ENCODE data around the gene NAA10.
"Not testable (repeated sequence)": the region's sequence is repeated elsewhere in the genome, so short reads cannot be mapped to it uniquely, and the experiment has no call there.

NAA10 gene

DNA sequence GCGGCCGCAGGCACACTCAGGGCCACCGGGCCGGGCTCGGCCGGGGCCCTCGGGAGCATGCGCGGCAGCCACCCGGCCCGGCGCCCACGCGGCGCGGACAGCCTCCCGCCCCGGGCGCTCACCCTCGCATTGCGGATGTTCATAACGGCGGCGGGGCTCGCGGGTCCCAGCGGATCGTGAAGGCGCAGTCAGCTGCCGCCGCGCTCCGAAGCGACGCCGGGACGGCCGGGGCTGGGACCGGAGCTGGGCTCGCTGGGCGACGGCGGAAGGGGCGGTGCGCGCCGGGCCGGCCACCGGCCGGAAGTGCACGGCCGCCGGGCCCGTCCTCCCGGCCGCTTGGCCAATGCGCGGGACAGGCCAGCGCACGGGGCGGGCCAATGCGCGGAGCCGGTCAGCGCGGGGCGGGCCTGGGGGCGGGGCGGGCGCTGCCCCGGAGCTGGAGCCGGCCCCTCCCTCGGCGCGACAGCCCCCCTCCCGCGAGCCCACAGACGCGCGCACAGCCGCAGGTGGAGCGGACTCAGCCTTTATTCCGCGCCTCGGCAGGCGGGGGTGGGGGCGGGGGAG lies at the start of gene NAA10:
NAA10 (minus strand) TSS at position 276 of the 564 bp plus-strand sequence; CDS start at position 143, 133 bp downstream.
- DNase-seq: peak; percentile 19

DNA sequence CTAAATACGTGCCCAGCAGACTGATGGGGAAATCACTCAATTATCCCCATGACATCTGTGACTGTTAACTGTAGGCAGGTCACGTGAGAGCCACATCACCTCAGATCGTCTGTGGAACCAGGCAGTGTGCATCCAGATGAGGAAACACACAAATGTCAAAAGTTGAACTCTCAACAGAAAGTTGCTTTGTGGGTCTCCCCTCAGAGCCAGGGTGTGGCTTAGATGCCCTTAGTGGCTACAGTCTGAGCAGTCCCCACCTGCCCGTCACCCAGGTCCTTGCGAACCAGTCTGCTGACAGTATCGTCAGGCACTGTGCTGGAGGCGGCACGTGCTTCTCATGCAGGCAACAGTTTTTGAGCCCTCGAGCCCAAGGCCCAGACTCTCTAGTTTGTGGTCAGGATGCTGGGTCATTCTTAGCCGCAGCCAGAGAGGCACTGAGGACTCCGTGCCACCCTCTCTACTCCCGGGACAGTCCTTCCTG lies 48.5 kb upstream of the NAA10 start:
- no peak for DNase-seq

- no peak for DNase-seq
These were observed 47.1 kb upstream of the NAA10 start for GRCh38 chrX:153981771-153982533.

DNA sequence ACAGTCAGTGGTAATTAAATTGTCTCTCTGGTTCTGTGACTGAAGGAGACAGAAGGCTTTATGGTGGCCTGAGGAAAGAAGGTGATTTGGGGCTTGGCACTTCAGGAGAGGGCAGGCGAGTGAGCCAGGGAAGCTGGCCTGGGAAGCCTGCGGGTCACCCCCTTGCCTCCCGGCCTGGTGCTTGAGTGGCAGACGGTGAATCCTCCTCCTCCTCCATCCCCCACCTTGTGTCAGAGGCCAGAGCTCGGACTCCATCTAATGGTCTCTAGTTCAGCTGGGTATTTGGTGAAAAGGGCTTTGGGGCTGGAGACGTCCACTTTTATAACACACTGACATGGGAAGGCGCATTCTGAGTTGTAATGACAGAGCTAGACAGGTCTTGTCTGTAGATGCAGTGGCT lies 46.4 kb upstream of the NAA10 start:
- no peak for DNase-seq

GRCh38 chrX:153980394-153980793 lies 45.6 kb upstream of the NAA10 start:
- not testable (repeated sequence) for DNase-seq

DNA sequence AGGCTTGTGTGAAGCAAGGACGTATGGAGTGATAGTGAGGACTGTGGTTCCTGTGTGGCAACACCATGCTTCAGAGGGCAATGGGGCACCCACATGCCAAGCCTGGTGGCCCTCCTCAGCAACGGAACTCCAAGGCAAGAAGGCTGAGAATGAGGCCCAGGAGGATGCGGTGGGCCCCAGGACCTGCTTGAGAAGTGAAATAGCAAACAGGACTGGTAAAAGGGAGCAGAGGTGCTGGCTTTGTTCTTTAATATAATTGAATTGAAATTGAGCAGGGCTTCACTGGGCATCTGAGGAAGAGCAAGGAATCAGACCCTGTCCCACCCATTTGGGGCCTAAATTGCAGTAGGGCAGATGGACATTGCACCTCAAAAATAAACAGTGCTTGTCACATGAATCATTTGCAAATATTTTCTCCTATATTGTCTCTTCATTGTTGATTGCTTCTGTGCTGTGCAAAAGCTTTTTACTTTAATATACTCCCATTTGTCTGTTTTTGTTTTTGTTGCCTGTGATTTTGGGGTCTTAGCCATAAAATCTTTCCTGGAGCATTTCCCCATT lies 40.0 kb upstream of the NAA10 start:
- DNase-seq: no peak

DNA sequence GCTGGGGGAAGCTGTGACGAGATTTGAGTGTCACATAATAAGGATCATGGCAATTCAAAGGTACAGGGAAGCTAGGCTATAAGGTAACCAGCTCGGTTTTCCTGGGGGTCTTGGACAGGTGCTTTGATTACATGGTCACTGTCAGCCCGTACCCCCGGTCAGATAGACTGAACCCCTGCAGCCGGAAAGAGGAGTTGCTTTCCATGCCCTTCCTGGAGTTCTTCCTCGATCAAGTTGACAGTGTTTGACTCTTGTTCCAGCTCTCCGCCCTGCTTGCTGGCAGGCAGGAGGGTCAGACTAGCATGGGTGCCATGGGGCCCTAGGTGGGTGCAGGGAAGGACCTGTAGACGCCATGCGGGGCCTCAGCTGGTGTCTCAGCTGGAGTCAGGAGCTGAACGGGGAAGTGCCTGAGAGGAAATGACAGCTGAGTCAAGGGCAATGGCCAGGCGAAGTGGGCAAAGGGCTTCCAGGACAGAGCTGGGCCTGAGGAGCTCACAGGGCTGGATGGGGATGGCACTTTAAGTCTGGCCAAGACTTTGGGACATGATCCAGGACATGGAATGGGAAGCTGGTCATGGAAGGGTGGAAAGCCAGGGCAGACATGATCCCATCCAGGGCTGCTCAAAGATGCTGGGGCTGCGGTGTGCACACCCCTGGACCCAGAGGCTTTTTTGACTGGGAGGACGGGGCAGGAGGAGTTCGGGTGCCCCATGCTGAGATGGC lies 39.3 kb upstream of the NAA10 start:
- DNase-seq: no peak

DNA sequence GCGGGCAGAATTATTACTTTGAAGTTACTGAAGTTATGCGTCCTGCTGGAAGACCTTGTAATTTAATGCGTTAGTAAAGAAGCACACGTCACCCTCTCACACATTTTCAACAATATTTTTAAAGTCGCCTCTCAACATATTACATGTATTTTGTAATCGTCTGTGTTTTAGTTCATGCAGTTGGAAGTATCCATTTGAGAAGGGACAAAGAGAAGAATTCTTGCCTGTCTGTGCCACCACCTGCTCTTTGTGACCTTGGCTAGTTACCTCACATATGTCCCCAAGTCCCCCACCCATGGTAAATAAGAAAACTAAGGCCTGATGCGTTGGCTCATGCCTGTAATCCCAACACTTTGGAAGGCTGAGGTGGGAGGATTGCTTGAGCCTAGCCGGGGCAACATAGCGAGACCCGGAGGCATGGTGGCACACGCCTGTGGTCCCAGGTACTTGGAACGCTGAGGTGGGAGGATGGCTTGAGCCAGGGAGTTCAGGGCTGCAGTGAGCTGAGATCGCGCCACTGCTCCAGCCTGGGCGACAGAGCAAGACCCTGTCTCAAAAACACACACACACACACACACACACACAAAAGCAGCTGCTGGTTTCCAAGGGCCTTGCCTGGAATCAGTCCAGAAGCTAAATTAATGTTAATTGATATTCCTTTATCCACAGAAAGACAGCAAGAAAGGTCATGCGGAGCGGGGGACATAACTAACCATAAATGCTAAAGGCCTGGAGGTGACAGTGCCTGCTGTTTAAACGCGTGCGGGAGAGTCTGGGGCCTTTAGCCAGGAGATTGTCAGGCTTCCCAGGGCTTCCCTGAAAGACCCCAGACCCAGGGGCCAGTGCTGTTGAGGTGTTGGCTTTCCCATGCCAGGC lies 38.5 kb upstream of the NAA10 start:
- DNase-seq: no peak

- peak; percentile 67 for DNase-seq
These were observed 37.7 kb upstream of the NAA10 start, which contains the start of gene TMEM187 for GRCh38 chrX:153972368-153973126. TSS of gene TMEM187 (plus strand) at chrX:153972754. CDS start at chrX:153982063, 9,309 bp downstream.

DNA sequence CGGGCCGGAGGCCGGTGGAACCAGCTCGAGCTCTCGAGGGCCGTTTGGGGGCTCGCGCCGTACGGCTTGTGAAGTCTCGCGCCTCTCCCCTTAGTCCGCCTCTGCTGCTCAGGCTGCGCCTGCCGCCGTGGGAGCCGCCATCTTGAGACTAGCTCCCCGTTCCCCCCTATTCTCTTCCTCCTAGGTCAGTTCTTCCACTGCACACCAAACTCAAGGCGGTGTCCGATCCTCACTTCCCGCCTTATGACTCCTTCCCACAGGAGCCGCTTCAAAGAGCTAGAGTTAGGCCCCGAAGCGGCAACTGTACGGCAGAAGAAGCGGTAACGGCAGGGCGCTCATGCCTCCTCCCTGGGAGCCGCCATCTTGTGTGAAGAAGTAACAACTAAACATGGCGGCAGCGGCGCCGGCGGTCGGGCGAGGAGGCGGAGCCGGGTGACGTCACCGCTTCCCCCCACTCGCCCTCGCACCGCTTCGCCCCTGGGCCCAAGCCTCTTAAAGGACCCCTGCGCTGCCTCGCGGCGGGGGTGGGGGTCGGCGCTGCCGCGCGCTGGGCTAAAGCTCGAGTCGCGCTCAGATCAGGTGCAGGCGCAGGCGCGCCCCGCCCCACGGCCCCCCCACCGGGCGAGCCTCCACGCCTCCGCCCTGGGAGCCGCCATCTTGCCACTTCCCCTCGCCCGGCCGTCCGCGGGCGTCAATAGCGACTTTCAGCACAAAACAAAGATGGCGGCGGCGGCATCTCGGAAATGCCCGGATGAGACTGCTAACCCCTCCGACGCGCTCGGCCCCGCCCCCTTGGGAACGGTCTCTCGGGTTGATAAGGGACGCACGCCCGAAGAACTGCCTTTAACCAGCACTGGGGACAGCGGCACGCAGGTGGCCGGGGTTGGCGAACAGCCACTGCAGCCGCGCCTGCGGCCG lies 36.9 kb upstream of the NAA10 start, which contains the start of gene HCFC1:
HCFC1 (minus strand) TSS at position 369 of the 918 bp plus-strand sequence. CDS start 978 bp downstream, outside the sequence.
- DNase-seq: peak; percentile 36

DNA sequence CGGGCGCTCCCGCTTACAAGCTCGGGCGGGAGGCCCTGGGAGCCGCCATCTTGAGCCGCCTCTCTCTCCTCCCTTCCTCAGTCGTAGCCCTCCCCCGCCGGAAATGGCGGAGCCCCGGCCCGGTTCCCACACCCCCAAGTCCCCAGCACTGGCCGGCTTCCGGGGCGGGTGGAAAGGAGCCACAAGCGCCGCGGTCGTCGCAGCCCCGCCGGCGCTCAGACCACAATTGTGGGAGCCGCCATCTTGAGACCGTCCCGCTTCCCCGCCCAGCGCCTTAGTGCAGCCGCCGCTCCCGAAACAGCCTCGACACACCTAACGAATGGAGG lies 36.2 kb upstream of the NAA10 start:
- DNase-seq: peak; percentile 15

DNA sequence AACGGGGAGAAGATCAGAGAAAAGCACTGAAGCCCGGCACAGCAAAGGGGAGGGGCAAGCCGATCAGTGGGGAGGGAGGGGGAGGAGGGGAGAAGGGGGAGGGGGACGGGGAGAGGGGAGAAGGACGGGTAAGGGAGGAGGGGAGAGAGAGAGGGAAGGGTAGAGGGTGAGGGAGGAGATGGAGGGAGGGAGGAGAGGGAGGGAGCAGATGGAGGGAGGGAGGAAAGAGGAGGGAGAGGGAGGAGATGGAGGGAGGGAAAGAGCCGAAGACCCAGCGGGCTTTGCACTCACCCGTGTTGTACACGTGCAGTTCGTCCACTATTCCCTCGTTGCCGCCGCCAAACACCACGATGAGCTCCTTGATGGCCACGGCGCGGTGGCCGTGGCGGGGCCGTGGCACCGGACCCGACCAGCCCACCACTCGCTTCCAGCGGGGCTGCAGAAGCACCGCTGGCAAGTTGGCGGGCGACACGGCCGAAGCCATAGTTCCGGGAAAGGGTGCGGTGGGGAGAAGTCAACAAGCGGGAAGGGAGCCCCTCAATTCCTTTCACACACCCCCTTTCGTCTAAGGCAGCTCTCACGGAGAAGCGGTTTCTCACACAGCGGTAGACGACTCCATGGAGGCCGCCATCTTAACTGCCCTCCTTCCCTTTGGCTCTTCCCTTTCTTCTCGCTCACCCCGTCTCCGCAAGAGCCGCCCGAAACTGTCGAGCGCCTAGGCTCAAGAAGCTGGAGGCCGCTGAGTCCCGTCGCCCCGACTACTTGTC lies 35.7 kb upstream of the NAA10 start:
- no peak for DNase-seq

- no peak for DNase-seq
These were observed 35.1 kb upstream of the NAA10 start for GRCh38 chrX:153969904-153970356.

GRCh38 chrX:153969125-153969903 lies 34.5 kb upstream of the NAA10 start:
- no peak for DNase-seq

GRCh38 chrX:153968754-153969124 lies 33.9 kb upstream of the NAA10 start:
- DNase-seq: no peak

- DNase-seq: no peak
These were observed 33.4 kb upstream of the NAA10 start for GRCh38 chrX:153968255-153968654.

- DNase-seq: no peak
These were observed 32.8 kb upstream of the NAA10 start for GRCh38 chrX:153967536-153968224.

Measured in NCI-H1048 (cell line).